ENCODE results near the gene FAM229A.
"Not testable (repeated sequence)": the region's sequence is repeated elsewhere in the genome, so short reads cannot be mapped to it uniquely, and the experiment has no call there.

FAM229A gene

DNA sequence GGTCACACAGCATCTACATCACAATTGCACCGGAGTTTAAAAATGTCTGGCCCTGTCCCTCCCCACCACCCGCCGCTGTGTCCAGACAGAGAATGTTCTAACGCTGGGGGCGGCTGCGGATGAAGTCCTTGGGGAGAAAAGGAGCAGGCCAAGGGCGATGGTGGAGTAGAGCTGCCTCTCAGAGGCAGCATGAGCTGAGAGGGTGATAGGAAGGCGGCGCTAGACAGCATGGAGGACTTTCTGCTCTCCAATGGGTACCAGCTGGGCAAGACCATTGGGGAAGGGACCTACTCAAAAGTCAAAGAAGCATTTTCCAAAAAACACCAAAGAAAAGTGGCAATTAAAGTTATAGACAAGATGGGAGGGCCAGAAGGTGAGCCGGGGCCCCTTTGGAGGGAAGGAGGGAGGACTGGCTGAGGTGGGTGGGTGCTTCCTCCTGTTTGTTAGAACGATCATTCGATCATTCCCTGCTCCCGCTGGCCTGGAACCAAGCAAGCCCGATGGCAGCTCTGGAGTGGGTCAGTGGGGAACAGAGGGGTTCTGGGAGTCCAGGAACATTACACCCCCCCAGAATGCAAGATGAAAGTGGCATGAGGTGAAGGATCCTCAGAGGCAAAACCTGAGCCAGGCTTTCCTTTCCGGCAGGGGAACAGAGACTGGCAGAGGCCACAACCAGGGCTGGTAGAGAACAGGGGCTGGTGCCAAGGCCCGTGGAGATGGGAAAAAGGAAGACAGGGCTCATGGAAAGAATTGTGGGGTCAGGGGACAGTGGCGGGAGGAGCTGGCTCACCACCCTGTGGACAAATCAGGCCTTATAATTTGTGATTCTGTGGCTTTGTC is at the start of gene FAM229A, which contains the start of gene TSSK3:
TSS of gene FAM229A (minus strand) at position 12 of the 840 bp plus-strand sequence. CDS start 394 bp downstream, outside the sequence.
TSS of gene TSSK3 (plus strand) at position 66 of the 840 bp plus-strand sequence. CDS start at position 229, 163 bp downstream.
- no peak for TF ChIP-seq GATA1 (IDR thresholded peaks at IDR 0.05; ENCODE audit: low read depth, low read length)
- TF ChIP-seq POLR2A (IDR thresholded peaks at IDR 0.05; ENCODE audit: low read length) = no peak
- DNase-seq = no peak

GRCh38 chr1:32411261-32411660 is 49.0 kb upstream of the FAM229A start:
- TF ChIP-seq POLR2A (IDR thresholded peaks at IDR 0.05; ENCODE audit: low read length) (no peak), GATA1 (IDR thresholded peaks at IDR 0.05; ENCODE audit: low read depth, low read length) (no peak)
- no peak for DNase-seq

DNA sequence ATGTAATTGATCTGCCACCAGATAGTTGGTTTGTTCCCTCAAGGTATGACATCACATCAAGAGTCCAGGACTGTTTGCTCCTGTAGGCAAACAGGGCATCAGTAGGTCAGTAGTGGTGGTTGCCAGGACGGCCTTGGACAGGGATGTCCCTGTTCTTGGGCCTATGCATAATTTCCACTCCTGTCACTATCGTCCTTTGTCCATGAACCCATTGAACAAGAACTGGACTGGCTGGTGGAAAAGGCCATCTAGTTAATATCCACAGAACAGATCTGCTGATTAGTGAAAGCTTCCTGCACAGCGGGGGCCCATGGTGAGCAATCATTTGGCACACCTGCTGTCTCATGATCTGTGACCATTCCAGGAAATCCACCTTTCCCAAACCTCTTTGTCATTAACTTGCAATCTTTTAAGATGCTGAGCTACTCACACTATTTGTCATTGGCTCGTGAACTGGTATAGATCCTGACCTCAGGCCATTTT is 44.4 kb upstream of the FAM229A start:
- DNase-seq = no peak
- TF ChIP-seq GATA1 (IDR thresholded peaks at IDR 0.05; ENCODE audit: low read depth, low read length) = no peak
- TF ChIP-seq POLR2A (IDR thresholded peaks at IDR 0.05; ENCODE audit: low read length) = no peak

DNA sequence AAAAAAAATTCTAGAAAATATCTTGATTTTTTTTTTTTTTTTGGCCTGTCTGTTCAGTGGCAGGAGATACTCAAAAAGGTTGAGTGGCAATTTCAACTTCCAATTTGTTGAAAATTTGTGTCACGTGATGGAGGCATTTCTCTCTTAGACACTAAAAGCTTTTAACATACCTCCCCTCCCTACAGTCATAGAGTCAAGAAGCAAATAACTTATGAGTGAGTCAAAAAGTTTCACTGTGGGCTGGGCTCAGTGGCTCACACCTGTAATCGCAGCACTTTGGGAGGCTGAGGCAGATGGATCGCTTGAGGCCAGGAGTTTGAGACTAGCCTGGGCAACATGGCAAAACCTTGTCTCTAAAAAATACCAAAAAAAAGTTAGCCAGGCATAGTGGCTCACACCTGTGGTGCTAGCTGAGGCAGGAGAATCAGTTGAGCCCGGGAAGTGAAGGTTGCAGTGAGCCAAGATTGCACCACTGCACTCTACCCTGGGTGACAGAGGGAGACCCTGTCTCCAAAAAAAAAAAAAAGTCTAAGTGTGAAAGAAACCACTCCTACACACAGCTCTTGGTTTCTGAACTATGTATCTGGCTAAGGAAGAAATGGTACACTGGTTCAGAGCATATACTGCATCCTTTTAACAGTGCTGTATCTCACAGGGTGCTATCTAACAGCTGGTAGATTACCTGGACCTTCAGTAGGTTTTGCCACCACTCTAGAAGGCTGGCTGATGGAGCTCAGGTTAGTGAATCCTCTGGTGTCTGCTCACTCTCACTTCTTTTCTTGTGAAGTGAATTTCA is 43.6 kb upstream of the FAM229A start:
- no peak for TF ChIP-seq POLR2A (IDR thresholded peaks at IDR 0.05; ENCODE audit: low read length)
- no peak for TF ChIP-seq GATA1 (IDR thresholded peaks at IDR 0.05; ENCODE audit: low read depth, low read length)
- DNase-seq = no peak

DNA sequence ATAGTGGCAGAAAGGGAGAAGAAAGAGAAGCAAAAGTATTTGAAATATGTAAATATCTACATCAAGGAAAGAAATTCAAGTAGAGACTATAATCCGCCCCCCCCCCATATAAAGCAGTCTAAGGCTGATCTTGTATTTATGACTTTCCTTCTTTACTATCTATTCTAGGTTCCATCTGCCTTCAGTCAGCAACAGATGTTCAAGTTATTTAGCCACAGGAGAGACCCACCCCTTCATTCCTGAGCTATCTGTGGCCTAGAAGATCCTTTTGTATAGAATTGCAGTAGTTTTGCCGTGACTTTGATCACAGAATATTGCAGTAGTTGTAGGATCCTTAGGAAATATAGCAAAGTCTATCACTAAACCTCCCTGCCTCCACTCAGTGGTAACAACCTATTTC is 42.7 kb upstream of the FAM229A start:
- no peak for DNase-seq
- TF ChIP-seq GATA1 (IDR thresholded peaks at IDR 0.05; ENCODE audit: low read depth, low read length) = no peak
- no peak for TF ChIP-seq POLR2A (IDR thresholded peaks at IDR 0.05; ENCODE audit: low read length)

- DNase-seq = peak; percentile 58 to 80
- no peak for TF ChIP-seq GATA1 (IDR thresholded peaks at IDR 0.05; ENCODE audit: low read depth, low read length)
- TF ChIP-seq POLR2A (IDR thresholded peaks at IDR 0.05; ENCODE audit: low read length) = no peak
These were observed 38.8 kb upstream of the FAM229A start for GRCh38 chr1:32400876-32401631.

DNA sequence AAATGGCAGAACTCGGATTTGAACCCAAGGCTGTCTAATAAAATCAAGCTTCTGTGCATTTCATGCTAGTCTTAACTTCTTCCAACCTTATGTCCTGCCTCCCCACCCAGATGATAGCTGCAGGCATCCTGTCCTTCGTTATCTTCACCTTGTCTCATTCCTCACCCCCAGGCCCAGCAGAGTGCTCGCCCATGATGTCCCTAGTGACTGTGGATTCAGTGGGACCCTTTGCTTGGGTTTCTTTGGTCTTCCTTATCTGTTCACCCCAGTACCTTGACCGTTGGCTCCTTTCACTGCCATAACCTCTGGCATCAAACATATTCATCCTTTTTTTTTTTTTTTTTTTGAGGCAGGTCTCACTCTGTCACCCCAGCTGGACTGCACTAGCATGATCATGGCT is 37.6 kb upstream of the FAM229A start:
- TF ChIP-seq GATA1 (IDR thresholded peaks at IDR 0.05; ENCODE audit: low read depth, low read length) (no peak), POLR2A (IDR thresholded peaks at IDR 0.05; ENCODE audit: low read length) (no peak)
- DNase-seq = peak in 1 of 2 experiments; percentile 14

- DNase-seq = no peak
- TF ChIP-seq POLR2A (IDR thresholded peaks at IDR 0.05; ENCODE audit: low read length) = no peak
- TF ChIP-seq GATA1 (IDR thresholded peaks at IDR 0.05; ENCODE audit: low read depth, low read length) = no peak
These were observed 36.1 kb upstream of the FAM229A start for GRCh38 chr1:32398401-32398800.

DNA sequence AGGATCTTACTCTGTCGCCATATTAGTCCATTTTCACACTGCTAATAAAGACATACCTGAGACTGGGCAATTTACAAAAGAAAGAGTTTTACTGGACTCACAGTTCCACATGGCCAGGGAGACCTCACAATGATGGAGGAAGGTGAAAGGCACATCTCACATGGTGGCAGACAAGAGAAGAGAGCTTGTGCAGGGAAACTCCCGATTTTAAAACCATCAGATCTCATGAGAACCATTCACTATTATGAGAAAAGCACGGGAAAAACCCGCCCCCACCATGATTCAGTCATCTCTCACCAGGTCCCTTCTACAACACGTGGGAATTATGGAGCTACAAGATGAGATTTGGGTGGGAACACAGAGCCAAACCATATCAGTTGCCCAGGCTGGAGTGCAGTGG is 34.2 kb upstream of the FAM229A start:
- not testable (repeated sequence) for DNase-seq

DNA sequence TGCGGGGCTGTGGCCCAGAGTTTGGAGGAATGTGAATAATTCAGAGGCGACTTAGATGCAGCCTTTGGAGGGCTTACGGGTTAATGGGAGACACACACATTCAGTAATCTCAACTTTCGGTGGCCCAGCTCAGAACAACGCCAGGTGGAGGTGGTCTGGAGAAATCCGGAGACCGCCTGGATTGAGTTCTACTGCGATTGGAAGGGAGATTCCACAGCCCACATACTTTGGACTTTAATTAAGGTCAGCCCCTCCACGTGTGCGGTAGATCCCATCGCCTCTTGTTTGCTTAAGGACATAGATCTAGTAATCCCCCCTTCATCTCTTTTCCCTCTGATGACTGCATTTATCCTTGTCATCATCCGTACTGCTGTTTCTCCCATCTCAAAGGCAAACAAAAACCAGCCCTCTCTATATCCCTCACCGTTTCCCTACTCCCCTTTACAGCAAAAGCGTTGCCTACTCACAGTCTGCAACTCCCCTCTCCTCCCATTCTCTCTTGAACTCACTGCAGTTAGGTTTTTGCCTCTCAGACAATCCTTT is 32.7 kb upstream of the FAM229A start:
- TF ChIP-seq GATA1 (IDR thresholded peaks at IDR 0.05; ENCODE audit: low read depth, low read length) = no peak
- TF ChIP-seq POLR2A (IDR thresholded peaks at IDR 0.05; ENCODE audit: low read length) = no peak
- no peak for DNase-seq

DNA sequence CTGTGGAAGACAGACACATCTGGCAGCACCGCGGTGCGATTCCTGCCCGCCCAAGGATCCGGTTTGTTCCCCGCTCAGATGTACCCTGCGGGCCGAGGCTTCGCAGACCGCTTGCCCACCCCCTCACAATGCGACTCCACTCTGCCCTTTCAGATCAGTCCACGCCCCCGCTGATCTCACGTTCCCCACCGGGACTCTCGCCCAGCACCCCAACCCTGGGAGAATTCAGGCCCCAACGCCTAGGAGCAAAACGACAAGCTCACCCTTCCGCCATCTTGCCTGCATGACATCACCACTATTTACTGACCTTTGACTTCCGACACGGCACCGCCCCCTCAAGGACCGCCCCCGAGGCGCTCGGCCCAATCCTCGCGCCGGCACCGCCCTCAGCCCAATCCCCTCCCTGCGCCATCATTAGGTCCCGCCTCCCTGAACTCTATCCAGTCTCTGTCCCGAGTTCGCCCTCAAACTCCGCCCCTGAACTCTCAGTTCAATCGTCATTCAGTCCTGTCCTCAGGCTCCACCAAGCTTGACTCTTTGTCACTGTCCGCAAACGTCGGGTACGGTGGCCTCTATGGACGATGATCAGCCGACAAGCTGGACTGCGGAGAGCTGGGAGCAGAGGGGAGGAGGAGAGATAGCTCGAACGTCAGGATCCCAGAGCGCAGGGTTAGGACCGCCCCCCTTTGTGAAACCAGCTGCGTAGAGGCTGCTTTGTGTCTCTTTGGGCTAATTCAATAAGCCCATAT is 32.0 kb upstream of the FAM229A start, which contains the start of gene BSDC1:
TSS of gene BSDC1 (minus strand) at position 301 of the 749 bp plus-strand sequence. CDS start at position 274, 27 bp downstream.
- DNase-seq = peak; percentile 99
- TF ChIP-seq GATA1 (IDR thresholded peaks at IDR 0.05; ENCODE audit: low read depth, low read length) (no peak), POLR2A (IDR thresholded peaks at IDR 0.05; ENCODE audit: low read length) (peak; percentile 98)

DNA sequence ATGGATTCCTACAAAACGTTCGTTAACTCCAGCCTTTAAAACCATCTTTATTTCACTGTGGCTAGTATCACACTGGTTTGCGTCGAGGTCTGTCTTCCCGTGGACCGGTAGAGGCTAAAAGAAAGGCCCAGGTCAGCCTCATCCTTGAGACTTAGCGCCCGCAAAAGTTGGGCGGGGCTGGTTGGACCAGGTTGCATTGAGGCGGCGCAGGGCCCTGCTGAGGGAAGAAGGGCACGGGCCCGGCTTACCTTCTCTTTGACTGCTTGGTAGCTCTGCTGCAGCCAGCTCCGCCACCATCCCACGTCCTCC is 31.5 kb upstream of the FAM229A start:
- no peak for TF ChIP-seq GATA1 (IDR thresholded peaks at IDR 0.05; ENCODE audit: low read depth, low read length)
- TF ChIP-seq POLR2A (IDR thresholded peaks at IDR 0.05; ENCODE audit: low read length) = no peak
- DNase-seq = peak; percentile 79 to 88

DNA sequence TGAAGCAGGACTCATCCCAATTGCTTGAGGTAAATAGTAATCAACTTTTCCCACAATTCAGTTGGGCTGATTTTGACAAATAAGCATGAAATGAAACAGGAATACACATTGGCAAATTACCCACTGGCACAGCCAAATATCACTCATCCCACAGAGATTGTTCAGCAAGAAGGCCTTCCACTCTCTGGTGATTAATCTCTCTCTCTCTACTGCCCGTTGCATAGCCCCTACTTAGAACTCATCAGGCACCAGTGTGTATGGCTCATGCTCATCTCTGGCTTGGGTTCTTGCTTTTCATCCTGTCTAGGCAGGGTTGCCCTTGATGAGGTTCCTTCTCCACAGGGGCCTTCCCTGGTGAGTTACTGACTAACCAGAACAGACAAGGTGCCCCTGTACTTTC is 30.9 kb upstream of the FAM229A start:
- peak; percentile 57 to 74 for DNase-seq
- TF ChIP-seq POLR2A (IDR thresholded peaks at IDR 0.05; ENCODE audit: low read length) = no peak
- TF ChIP-seq GATA1 (IDR thresholded peaks at IDR 0.05; ENCODE audit: low read depth, low read length) = no peak
